Coronary artery (tissue), 2 donors: Measurements from ENCODE around the gene STK32C.

Experiments
- DNase-seq: peaks from one replicate; pipeline ENCODE4 v3.0.0-alpha.2; 2017; ENCODE audit warnings: low spot score
- H3K27ac ChIP-seq, 2 donors: fragments of 200-600 bp; sonication (generic); one replicate each; pipeline ENCODE4 v1.5.1; 2016 to 2019
- H3K4me3 ChIP-seq: fragments of 200-600 bp; sonication (generic); 2 replicates; pipeline ENCODE4 v1.5.1; 2016; ENCODE audit warnings: mild to moderate bottlenecking, moderate library complexity
- CTCF ChIP-seq: fragments of 200-600 bp; sonication (generic); IDR thresholded peaks from one replicate; pipeline ENCODE4 v1.5.1; 2019; ENCODE audit warnings: antibody characterized with exemption

The STK32C gene

DNA sequence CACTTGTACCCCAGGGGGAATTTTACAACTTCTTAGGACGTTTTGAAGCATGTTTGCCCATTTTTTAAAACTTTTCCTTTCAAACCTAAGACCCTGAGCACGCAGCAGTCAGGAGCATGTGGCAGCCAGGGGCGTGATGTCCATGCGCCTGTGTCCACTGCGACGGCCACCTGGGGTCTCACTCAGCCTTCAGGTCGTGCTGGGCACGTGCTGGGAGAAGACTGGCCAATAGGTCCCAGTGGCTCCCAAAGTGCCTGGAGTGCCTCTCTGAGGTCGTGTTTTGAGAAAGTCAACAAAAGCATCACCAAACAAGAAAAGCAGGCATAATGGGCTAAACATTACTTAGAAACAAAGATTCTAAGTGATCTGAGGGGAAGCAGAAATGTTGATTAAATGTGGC is 39.1 kb upstream of the STK32C start:
- Histone ChIP-seq H3K4me3 (no peak overlapping the region), H3K27ac (no peak overlapping the region)
- no peak for TF ChIP-seq CTCF
- no peak for DNase-seq

DNA sequence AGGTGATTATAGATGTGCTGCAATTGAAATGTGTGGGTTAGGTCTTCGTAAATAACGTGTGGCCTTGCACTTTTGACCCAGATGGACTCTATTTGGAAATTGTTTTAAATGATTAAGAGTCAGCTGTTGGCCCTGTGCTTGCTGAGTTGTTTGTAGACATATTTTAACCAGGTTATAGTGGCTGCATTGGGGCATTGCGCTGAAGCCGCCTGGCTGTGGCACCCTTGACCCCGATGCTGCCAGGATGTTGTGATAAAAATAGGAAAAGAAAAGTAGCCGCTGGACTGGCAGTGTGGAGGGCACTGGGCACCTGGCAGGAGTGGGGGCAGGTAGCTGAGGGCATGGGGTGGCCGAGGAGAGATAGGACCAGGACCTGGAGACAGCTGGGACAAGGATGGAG is 37.6 kb upstream of the STK32C start:
- no peak for DNase-seq
- no peak overlapping the region for H3K27ac ChIP-seq
- H3K4me3 ChIP-seq = no peak overlapping the region
- no peak for TF ChIP-seq CTCF

DNA sequence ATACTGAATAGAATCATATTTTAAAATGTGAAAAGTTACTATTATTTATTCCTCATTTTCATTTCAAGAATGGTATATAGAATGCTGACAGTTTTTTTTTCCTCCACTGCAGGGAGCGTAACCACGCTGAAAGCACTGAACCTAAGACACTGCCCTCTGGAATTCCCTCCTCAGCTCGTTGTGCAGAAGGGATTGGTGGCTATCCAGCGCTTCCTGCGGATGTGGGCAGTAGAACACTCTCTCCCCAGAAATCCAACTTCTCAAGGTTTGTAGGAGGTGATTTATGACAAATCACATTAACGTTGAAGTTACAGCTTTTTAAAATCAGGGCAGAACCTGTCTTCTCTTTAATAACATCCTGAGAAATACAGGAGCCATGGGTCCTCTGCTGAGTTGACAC is 36.6 kb upstream of the STK32C start:
- TF ChIP-seq CTCF = no peak
- Histone ChIP-seq H3K27ac (no peak overlapping the region), H3K4me3 (no peak overlapping the region)
- no peak for DNase-seq

GRCh38 chr10:132342553-132342952 is 34.8 kb upstream of the STK32C start:
- Histone ChIP-seq H3K4me3 (no peak overlapping the region), H3K27ac (no peak overlapping the region)
- no peak for TF ChIP-seq CTCF
- no peak for DNase-seq

DNA sequence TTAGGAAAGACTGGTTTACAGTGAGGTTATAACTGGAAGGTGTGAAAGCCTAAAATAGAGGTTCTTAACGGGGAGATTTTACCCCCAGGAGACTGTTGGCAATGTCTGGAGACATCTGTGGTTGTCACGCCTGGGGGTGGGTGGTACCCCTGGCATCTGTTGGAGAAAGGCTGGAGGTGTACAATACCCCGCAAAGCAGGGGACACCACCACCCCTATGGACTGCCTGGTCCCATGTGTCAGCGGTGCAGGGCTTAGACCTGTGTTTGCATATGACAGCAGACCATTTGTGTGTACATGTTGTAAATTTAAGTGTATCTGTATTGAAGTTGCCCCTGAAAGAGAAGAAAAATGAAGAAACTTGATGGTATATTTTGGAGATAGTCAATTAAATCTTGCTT is 34.0 kb upstream of the STK32C start:
- no peak for DNase-seq
- Histone ChIP-seq H3K27ac (no peak overlapping the region), H3K4me3 (no peak overlapping the region)
- no peak for TF ChIP-seq CTCF

- Histone ChIP-seq H3K4me3 (no peak overlapping the region), H3K27ac (no peak overlapping the region)
- DNase-seq = no peak
- TF ChIP-seq CTCF = no peak
These were observed 33.3 kb upstream of the STK32C start for GRCh38 chr10:132341017-132341416.

GRCh38 chr10:132339276-132339675 is 31.5 kb upstream of the STK32C start:
- DNase-seq = no peak
- H3K27ac ChIP-seq = no peak overlapping the region
- TF ChIP-seq CTCF = no peak
- no peak overlapping the region for H3K4me3 ChIP-seq
